Liver (tissue), 9 donors: ENCODE results near the gene MAPRE3. TPM values are rescaled to one million over a fixed set of nuclear protein-coding genes. Genes with fewer than 3 reads are reported as not detected.

Experiments
- DNase-seq: peaks from one replicate; pipeline ENCODE4 v3.0.0-alpha.2; 2017; ENCODE audit warnings: low spot score
- H3K27ac ChIP-seq, 2 donors: one replicate each; pipeline ENCODE4 v1.7.0; 2013; ENCODE audit warnings: inconsistent platforms in 2 of 2, low read length in 2 of 2, control low read depth in 1 of 2, low read depth in 1 of 2, mild to moderate bottlenecking in 1 of 2
- H3K27me3 ChIP-seq, 4 donors: one replicate each; pipeline versions ENCODE4 v1.6.1 to v1.7.0; 2013; ENCODE audit warnings: low read length in 3 of 4, inconsistent platforms in 1 of 4, mild to moderate bottlenecking in 1 of 4, moderate library complexity in 1 of 4; ENCODE audit not compliant: control insufficient read depth in 4 of 4, insufficient read depth in 4 of 4
- H3K36me3 ChIP-seq, 4 donors: one replicate each; pipeline versions ENCODE4 v1.6.1 to v1.7.0; 2013; ENCODE audit warnings: low read length in 3 of 4, mild to moderate bottlenecking in 3 of 4, low read depth in 1 of 4, moderate library complexity in 1 of 4; ENCODE audit not compliant: control insufficient read depth in 4 of 4, insufficient read depth in 3 of 4
- H3K4me1 ChIP-seq, 4 donors: one replicate each; pipeline versions ENCODE4 v1.6.1 to v1.7.0; 2013; ENCODE audit warnings: low read length in 3 of 4, mild to moderate bottlenecking in 3 of 4, moderate library complexity in 1 of 4; ENCODE audit not compliant: control insufficient read depth in 4 of 4, insufficient read depth in 4 of 4
- H3K4me3 ChIP-seq, 3 donors: one replicate each; pipeline versions ENCODE4 v1.6.1 to v1.7.0; 2013; ENCODE audit warnings: low read length in 3 of 3, control low read depth in 1 of 3, low read depth in 1 of 3, mild to moderate bottlenecking in 1 of 3
- H3K9ac ChIP-seq, 2 donors: one replicate each; pipeline ENCODE4 v1.7.0; 2013; ENCODE audit warnings: low read length in 2 of 2, mild to moderate bottlenecking in 2 of 2, moderate library complexity in 2 of 2, control low read depth in 1 of 2, low read depth in 1 of 2
- H3K9me3 ChIP-seq, 4 donors: one replicate each; pipeline versions ENCODE4 v1.6.1 to v1.7.0; 2013; ENCODE audit warnings: low read length in 3 of 4; ENCODE audit not compliant: control insufficient read depth in 4 of 4
- EGR1 ChIP-seq, 2 donors: IDR thresholded peaks; 2 replicates each; pipeline ENCODE4 v1.6.1; 2016 to 2018; ENCODE audit warnings: antibody characterized with exemption in 2 of 2, low read depth in 2 of 2
- FOXA1 ChIP-seq: IDR thresholded peaks from 2 replicates; pipeline ENCODE4 v1.6.1; 2016; ENCODE audit warnings: antibody characterized with exemption
- FOXA2 ChIP-seq: IDR thresholded peaks from 2 replicates; pipeline ENCODE4 v1.6.1; 2016; ENCODE audit warnings: antibody characterized with exemption
- GABPA ChIP-seq, 2 donors: IDR thresholded peaks in 1 of 2; conservative IDR thresholded peaks in 1 of 2; 2 replicates each; pipeline ENCODE4 v1.6.1; 2016; ENCODE audit warnings: antibody characterized with exemption in 2 of 2, mild to moderate bottlenecking in 1 of 2, moderate library complexity in 1 of 2
- HNF4A ChIP-seq, 2 donors: conservative IDR thresholded peaks; 2 replicates each; pipeline ENCODE4 v1.6.1; 2016; ENCODE audit warnings: antibody characterized with exemption in 2 of 2, mild to moderate bottlenecking in 2 of 2
- HNF4G ChIP-seq: IDR thresholded peaks from 2 replicates; pipeline ENCODE4 v1.6.1; 2016; ENCODE audit warnings: antibody characterized with exemption
- NR2F2 ChIP-seq: IDR thresholded peaks from 2 replicates; pipeline ENCODE4 v1.6.1; 2016; ENCODE audit warnings: antibody characterized with exemption
- RAD21 ChIP-seq, 2 donors: IDR thresholded peaks; 2 replicates each; pipeline ENCODE4 v1.6.1; 2016; ENCODE audit warnings: antibody characterized with exemption in 2 of 2, mild to moderate bottlenecking in 2 of 2
- RXRA ChIP-seq, 2 donors: IDR thresholded peaks; 2 replicates each; pipeline ENCODE4 v1.6.1; 2017 to 2018; ENCODE audit warnings: antibody characterized with exemption in 2 of 2, mild to moderate bottlenecking in 1 of 2
- YY1 ChIP-seq: IDR thresholded peaks from 2 replicates; pipeline ENCODE4 v1.6.1; 2016; ENCODE audit warnings: antibody characterized with exemption, mild to moderate bottlenecking
- WGBS: extraction: QIAGEN DNeasy Blood & Tissue Kit; methylation state at CpG from one replicate; pipeline ENCODE4 v1.1.7; 2013; 5-methylcytosine and 5-hydroxymethylcytosine counted together
- polyA plus RNA-seq, 2 donors: library from polyadenylated mRNA; stranded (reverse) in 1 of 2; unstranded in 1 of 2; fragments of 200-250 nt in 1 of 2; fragments of >200 nt in 1 of 2; fragmentation: Nextera tagmentation in 1 of 2; extraction: Ambion mirVana in 1 of 2; gene quantifications; one replicate each; pipeline versions ENCODE4 v1.2.1 to v1.2.3, GENCODE V29; 2013 to 2015
- total RNA-seq, 2 donors: library from RNA; depleted of rRNA; stranded (reverse); fragments of >200 nt; gene quantifications; one replicate each; pipeline ENCODE4 v1.2.3, GENCODE V29; 2014
- TF ChIP-seq, protein P1 (sequence below): IDR thresholded peaks from 2 replicates; pipeline ENCODE4 v1.6.1; 2016; ENCODE audit warnings: antibody characterized with exemption, mild to moderate bottlenecking
- TF ChIP-seq, protein P2 (sequence below): IDR thresholded peaks from 2 replicates; pipeline ENCODE4 v1.6.1; 2016; ENCODE audit warnings: antibody characterized with exemption
- TF ChIP-seq, protein P3 (sequence below): fragments of 150-350 bp; IDR thresholded peaks from 2 replicates; pipeline ENCODE4 v1.5.1; 2017; ENCODE audit warnings: improper control_type of control experiment, low read depth, low read length; ENCODE audit not compliant: missing input control
- TF ChIP-seq, protein P4 (sequence below): IDR thresholded peaks from 2 replicates; pipeline ENCODE4 v1.6.1; 2016; ENCODE audit warnings: antibody characterized with exemption
- donor health status: healthy.
- donor health status: healthy.
- donor health status: healthy.
- donor health status: healthy.
- donor health status: healthy.

Gene MAPRE3
- total and polyA plus RNA-seq, 4 donors, result 1.0 to 15.8 (median 9.8) TPM

DNA sequence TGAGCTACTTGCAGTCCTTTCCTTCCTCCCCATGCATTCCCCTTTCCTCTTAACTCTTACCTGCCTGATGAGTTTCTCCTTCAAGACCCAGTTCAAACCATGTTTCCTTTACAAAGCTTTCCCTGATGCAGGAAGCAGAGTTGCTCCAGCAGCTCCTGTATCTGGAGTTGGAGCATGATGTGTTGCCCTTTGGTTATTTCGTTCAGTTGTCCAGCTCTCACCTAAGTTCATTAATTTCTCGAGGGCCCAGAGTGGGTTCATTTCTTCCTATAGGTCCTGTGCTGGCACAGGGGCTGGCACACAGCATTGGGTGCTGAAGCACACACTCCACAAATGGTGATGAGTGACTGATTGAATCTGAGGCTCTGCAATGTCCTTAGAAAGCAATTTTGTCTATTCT is 39.3 kb downstream of the MAPRE3 start:
- Histone ChIP-seq H3K27me3 (no peaks in the 10 kb centered on the region), H3K36me3 (no peaks in the 10 kb centered on the region), H3K4me3 (no peak overlapping the region), H3K4me1 (peaks cover 17 to 36% (median 26%) of the 10 kb centered on the region in 4 donors), H3K27ac (peak overlapping the region; percentile 22 to 80), H3K9me3 (no peaks in the 10 kb centered on the region), H3K9ac (no peak overlapping the region)
- no peak for DNase-seq
- WGBS, result 33% methylated on average over 2 of the region's 2 CpGs
- no peak for TF ChIP-seq FOXA1
- TF ChIP-seq, protein P1, sequence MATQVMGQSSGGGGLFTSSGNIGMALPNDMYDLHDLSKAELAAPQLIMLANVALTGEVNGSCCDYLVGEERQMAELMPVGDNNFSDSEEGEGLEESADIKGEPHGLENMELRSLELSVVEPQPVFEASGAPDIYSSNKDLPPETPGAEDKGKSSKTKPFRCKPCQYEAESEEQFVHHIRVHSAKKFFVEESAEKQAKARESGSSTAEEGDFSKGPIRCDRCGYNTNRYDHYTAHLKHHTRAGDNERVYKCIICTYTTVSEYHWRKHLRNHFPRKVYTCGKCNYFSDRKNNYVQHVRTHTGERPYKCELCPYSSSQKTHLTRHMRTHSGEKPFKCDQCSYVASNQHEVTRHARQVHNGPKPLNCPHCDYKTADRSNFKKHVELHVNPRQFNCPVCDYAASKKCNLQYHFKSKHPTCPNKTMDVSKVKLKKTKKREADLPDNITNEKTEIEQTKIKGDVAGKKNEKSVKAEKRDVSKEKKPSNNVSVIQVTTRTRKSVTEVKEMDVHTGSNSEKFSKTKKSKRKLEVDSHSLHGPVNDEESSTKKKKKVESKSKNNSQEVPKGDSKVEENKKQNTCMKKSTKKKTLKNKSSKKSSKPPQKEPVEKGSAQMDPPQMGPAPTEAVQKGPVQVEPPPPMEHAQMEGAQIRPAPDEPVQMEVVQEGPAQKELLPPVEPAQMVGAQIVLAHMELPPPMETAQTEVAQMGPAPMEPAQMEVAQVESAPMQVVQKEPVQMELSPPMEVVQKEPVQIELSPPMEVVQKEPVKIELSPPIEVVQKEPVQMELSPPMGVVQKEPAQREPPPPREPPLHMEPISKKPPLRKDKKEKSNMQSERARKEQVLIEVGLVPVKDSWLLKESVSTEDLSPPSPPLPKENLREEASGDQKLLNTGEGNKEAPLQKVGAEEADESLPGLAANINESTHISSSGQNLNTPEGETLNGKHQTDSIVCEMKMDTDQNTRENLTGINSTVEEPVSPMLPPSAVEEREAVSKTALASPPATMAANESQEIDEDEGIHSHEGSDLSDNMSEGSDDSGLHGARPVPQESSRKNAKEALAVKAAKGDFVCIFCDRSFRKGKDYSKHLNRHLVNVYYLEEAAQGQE, result no peak
- TF ChIP-seq FOXA2, result no peak
- no peak for TF ChIP-seq HNF4G
- TF ChIP-seq, protein P2, sequence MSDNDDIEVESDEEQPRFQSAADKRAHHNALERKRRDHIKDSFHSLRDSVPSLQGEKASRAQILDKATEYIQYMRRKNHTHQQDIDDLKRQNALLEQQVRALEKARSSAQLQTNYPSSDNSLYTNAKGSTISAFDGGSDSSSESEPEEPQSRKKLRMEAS, result no peak
- TF ChIP-seq RXRA (IDR thresholded peaks at IDR 0.05), result no peak
- no peak for TF ChIP-seq GABPA (IDR thresholded peaks at IDR 0.05 in 1 of 2, conservative IDR thresholded peaks at IDR 0.05 in 1 of 2)

GRCh38 chr2:27010139-27010538 is 39.7 kb downstream of the MAPRE3 start:
- no peak for TF ChIP-seq EGR1 (IDR thresholded peaks at IDR 0.05; ENCODE audit: low read depth in 2 of 2)
- no peak for TF ChIP-seq HNF4G
- TF ChIP-seq, protein P2, result no peak
- no peak for TF ChIP-seq RAD21 (IDR thresholded peaks at IDR 0.05)
- TF ChIP-seq FOXA2, result no peak
- TF ChIP-seq FOXA1, result no peak
- TF ChIP-seq, protein P3, sequence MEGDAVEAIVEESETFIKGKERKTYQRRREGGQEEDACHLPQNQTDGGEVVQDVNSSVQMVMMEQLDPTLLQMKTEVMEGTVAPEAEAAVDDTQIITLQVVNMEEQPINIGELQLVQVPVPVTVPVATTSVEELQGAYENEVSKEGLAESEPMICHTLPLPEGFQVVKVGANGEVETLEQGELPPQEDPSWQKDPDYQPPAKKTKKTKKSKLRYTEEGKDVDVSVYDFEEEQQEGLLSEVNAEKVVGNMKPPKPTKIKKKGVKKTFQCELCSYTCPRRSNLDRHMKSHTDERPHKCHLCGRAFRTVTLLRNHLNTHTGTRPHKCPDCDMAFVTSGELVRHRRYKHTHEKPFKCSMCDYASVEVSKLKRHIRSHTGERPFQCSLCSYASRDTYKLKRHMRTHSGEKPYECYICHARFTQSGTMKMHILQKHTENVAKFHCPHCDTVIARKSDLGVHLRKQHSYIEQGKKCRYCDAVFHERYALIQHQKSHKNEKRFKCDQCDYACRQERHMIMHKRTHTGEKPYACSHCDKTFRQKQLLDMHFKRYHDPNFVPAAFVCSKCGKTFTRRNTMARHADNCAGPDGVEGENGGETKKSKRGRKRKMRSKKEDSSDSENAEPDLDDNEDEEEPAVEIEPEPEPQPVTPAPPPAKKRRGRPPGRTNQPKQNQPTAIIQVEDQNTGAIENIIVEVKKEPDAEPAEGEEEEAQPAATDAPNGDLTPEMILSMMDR, result no peak
- WGBS, result 69% methylated on average over 3 of the region's 3 CpGs
- Histone ChIP-seq H3K4me1 (peaks cover 21 to 41% (median 31%) of the 10 kb centered on the region in 4 donors), H3K4me3 (no peak overlapping the region), H3K27me3 (no peaks in the 10 kb centered on the region), H3K9me3 (no peaks in the 10 kb centered on the region), H3K27ac (peak overlapping the region; percentile 22 to 80), H3K9ac (no peak overlapping the region), H3K36me3 (no peaks in the 10 kb centered on the region)
- no peak for DNase-seq

- WGBS, result 99% methylated on average over 4 of the region's 4 CpGs
- Histone ChIP-seq H3K4me3 (no peak overlapping the region), H3K9me3 (no peaks in the 10 kb centered on the region), H3K27ac (no peak overlapping the region), H3K36me3 (no peaks in the 10 kb centered on the region), H3K4me1 (peaks cover 27 to 58% (median 52%) of the 10 kb centered on the region in 4 donors), H3K27me3 (no peaks in the 10 kb centered on the region), H3K9ac (no peak overlapping the region)
- no peak for DNase-seq
- TF ChIP-seq GABPA (IDR thresholded peaks at IDR 0.05 in 1 of 2, conservative IDR thresholded peaks at IDR 0.05 in 1 of 2) (no peak), RAD21 (IDR thresholded peaks at IDR 0.05) (no peak), HNF4G (no peak), EGR1 (IDR thresholded peaks at IDR 0.05; ENCODE audit: low read depth in 2 of 2) (no peak), YY1 (no peak), HNF4A (conservative IDR thresholded peaks at IDR 0.05) (no peak), FOXA2 (no peak), NR2F2 (no peak), FOXA1 (no peak)
- TF ChIP-seq, protein P4, sequence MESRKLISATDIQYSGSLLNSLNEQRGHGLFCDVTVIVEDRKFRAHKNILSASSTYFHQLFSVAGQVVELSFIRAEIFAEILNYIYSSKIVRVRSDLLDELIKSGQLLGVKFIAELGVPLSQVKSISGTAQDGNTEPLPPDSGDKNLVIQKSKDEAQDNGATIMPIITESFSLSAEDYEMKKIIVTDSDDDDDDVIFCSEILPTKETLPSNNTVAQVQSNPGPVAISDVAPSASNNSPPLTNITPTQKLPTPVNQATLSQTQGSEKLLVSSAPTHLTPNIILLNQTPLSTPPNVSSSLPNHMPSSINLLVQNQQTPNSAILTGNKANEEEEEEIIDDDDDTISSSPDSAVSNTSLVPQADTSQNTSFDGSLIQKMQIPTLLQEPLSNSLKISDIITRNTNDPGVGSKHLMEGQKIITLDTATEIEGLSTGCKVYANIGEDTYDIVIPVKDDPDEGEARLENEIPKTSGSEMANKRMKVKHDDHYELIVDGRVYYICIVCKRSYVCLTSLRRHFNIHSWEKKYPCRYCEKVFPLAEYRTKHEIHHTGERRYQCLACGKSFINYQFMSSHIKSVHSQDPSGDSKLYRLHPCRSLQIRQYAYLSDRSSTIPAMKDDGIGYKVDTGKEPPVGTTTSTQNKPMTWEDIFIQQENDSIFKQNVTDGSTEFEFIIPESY, result no peak
- TF ChIP-seq, protein P1, result no peak
- TF ChIP-seq, protein P2, result no peak
Measured at GRCh38 chr2:27013738-27014137, 43.3 kb downstream of the MAPRE3 start.
